DMS53 treated with DMSO at 0.1 percent for 48 hours (cell line): Measurements from ENCODE around the gene KCNJ12.
"Not testable (repeated sequence)": the region's sequence is repeated elsewhere in the genome, so short reads cannot be mapped to it uniquely, and the experiment has no call there.

Source experiments
- DNase-seq: peaks from one replicate; lab custom pipeline; 2025; ENCODE audit not compliant: unreplicated experiment; lab: John Stamatoyannopoulos, UW

KCNJ12 gene

GRCh38 chr17:21420503-21421090, 44.4 kb downstream of the KCNJ12 start:
- DNase-seq, result not testable (repeated sequence)

GRCh38 chr17:21421421-21422310, 45.5 kb downstream of the KCNJ12 start:
- not testable (repeated sequence) for DNase-seq

- not testable (repeated sequence) for DNase-seq
Measured at GRCh38 chr17:21422311-21423189, 46.4 kb downstream of the KCNJ12 start.

- DNase-seq, result not testable (repeated sequence)
Measured at GRCh38 chr17:21423190-21423493, 47.0 kb downstream of the KCNJ12 start.

GRCh38 chr17:21424697-21425096, 48.5 kb downstream of the KCNJ12 start:
- not testable (repeated sequence) for DNase-seq

GRCh38 chr17:21425321-21425720, 49.2 kb downstream of the KCNJ12 start:
- DNase-seq, result no peak

- no peak for DNase-seq
Measured at GRCh38 chr17:21425736-21426135, 49.6 kb downstream of the KCNJ12 start.

GRCh38 chr17:21426246-21426645, 50.1 kb downstream of the KCNJ12 start:
- not testable (repeated sequence) for DNase-seq

- not testable (repeated sequence) for DNase-seq
Measured at GRCh38 chr17:21426876-21427275, 50.7 kb downstream of the KCNJ12 start.

- not testable (repeated sequence) for DNase-seq
Measured at GRCh38 chr17:21427727-21428126, 51.6 kb downstream of the KCNJ12 start.

GRCh38 chr17:21428752-21429424, 52.7 kb downstream of the KCNJ12 start:
- not testable (repeated sequence) for DNase-seq

GRCh38 chr17:21429921-21430628, 53.9 kb downstream of the KCNJ12 start:
- DNase-seq, result not testable (repeated sequence)

- DNase-seq, result not testable (repeated sequence)
Measured at GRCh38 chr17:21433971-21434370, 57.8 kb downstream of the KCNJ12 start.

GRCh38 chr17:21434976-21435375, 58.8 kb downstream of the KCNJ12 start:
- DNase-seq, result not testable (repeated sequence)

- DNase-seq, result not testable (repeated sequence)
Measured at GRCh38 chr17:21436481-21436880, 60.3 kb downstream of the KCNJ12 start.

- not testable (repeated sequence) for DNase-seq
Measured at GRCh38 chr17:21436883-21437836, 61.0 kb downstream of the KCNJ12 start.

- DNase-seq, result not testable (repeated sequence)
Measured at GRCh38 chr17:21438316-21439014, 62.3 kb downstream of the KCNJ12 start.

- not testable (repeated sequence) for DNase-seq
Measured at GRCh38 chr17:21439015-21439336, 62.8 kb downstream of the KCNJ12 start.
